ENCODE measurements around the gene CAMK1D.

Gene CAMK1D

GRCh38 chr10:12645449-12645848 is 296.1 kb downstream of the CAMK1D start:
- Histone ChIP-seq H3K9me3 (replicated peaks; ENCODE audit: insufficient read depth, low read length) (no peaks in the 10 kb centered on the region), H2AFZ (ENCODE audit: low read length) (no peak overlapping the region), H3K9me2 (replicated peaks; ENCODE audit: insufficient read depth, low read length) (no peaks in the 10 kb centered on the region), H3K4me2 (ENCODE audit: low read depth, low read length) (no peak overlapping the region), H3K79me2 (ENCODE audit: low read length) (no peaks in the 10 kb centered on the region), H3K27me3 (replicated peaks; ENCODE audit: insufficient read depth, low read length) (no peaks in the 10 kb centered on the region), H4K20me1 (ENCODE audit: insufficient read depth, low read length) (no peaks in the 10 kb centered on the region), H3K9ac (ENCODE audit: low read length) (no peak overlapping the region), H3K4me1 (ENCODE audit: low read length) (no peaks in the 10 kb centered on the region), H3F3A (ENCODE audit: insufficient read depth, low read length) (no peaks in the 10 kb centered on the region), H3K36me3 (replicated peaks; ENCODE audit: insufficient read depth, low read length) (0 out of 2 replicates have a peak, but pooled peaks cover under 1% of the 10 kb centered on the region), H3K4me3 (ENCODE audit: low read length) (no peak overlapping the region), H3K27ac (ENCODE audit: low read length) (no peak overlapping the region)
- TF ChIP-seq EZH2phosphoT487 (IDR thresholded peaks at IDR 0.05; ENCODE audit: low read length) (no peak), CTCF (IDR thresholded peaks at IDR 0.05; ENCODE audit: low read length) (no peak), EZH2 (optimal IDR thresholded peaks at IDR 0.05; ENCODE audit: low read depth, low read length) (no peak)
- no peak for DNase-seq

GRCh38 chr10:12649012-12649584 is 299.8 kb downstream of the CAMK1D start:
- no peaks in the 10 kb centered on the region for H3K9me2 ChIP-seq (replicated peaks; ENCODE audit: insufficient read depth, low read length)
- no peak overlapping the region for H3K27ac ChIP-seq (ENCODE audit: low read length)
- no peaks in the 10 kb centered on the region for H3K79me2 ChIP-seq (ENCODE audit: low read length)
- no peaks in the 10 kb centered on the region for H4K20me1 ChIP-seq (ENCODE audit: insufficient read depth, low read length)
- H3K9me3 ChIP-seq (replicated peaks; ENCODE audit: insufficient read depth, low read length) = no peaks in the 10 kb centered on the region
- H3K4me1 ChIP-seq (ENCODE audit: low read length) = no peaks in the 10 kb centered on the region
- no peaks in the 10 kb centered on the region for H3F3A ChIP-seq (ENCODE audit: insufficient read depth, low read length)
- no peaks in the 10 kb centered on the region for H3K36me3 ChIP-seq (replicated peaks; ENCODE audit: insufficient read depth, low read length)
- no peak for DNase-seq
- no peak for TF ChIP-seq EZH2phosphoT487 (IDR thresholded peaks at IDR 0.05; ENCODE audit: low read length)
- TF ChIP-seq CTCF (IDR thresholded peaks at IDR 0.05; ENCODE audit: low read length) = no peak
- TF ChIP-seq EZH2 (optimal IDR thresholded peaks at IDR 0.05; ENCODE audit: low read depth, low read length) = no peak
- no peak overlapping the region for H3K4me3 ChIP-seq (ENCODE audit: low read length)
- no peak overlapping the region for H3K9ac ChIP-seq (ENCODE audit: low read length)
- no peak overlapping the region for H3K4me2 ChIP-seq (ENCODE audit: low read depth, low read length)
- no peak overlapping the region for H2AFZ ChIP-seq (ENCODE audit: low read length)
- no peaks in the 10 kb centered on the region for H3K27me3 ChIP-seq (replicated peaks; ENCODE audit: insufficient read depth, low read length)

GRCh38 chr10:12650122-12650521 is 300.8 kb downstream of the CAMK1D start:
- TF ChIP-seq EZH2phosphoT487 (IDR thresholded peaks at IDR 0.05; ENCODE audit: low read length) (no peak), EZH2 (optimal IDR thresholded peaks at IDR 0.05; ENCODE audit: low read depth, low read length) (no peak), CTCF (IDR thresholded peaks at IDR 0.05; ENCODE audit: low read length) (no peak)
- H3K9me2 ChIP-seq (replicated peaks; ENCODE audit: insufficient read depth, low read length) = no peaks in the 10 kb centered on the region
- DNase-seq = no peak
- no peak overlapping the region for H2AFZ ChIP-seq (ENCODE audit: low read length)
- no peaks in the 10 kb centered on the region for H3K36me3 ChIP-seq (replicated peaks; ENCODE audit: insufficient read depth, low read length)
- H3K27me3 ChIP-seq (replicated peaks; ENCODE audit: insufficient read depth, low read length) = no peaks in the 10 kb centered on the region
- no peak overlapping the region for H3K4me3 ChIP-seq (ENCODE audit: low read length)
- no peaks in the 10 kb centered on the region for H3F3A ChIP-seq (ENCODE audit: insufficient read depth, low read length)
- no peak overlapping the region for H3K27ac ChIP-seq (ENCODE audit: low read length)
- no peaks in the 10 kb centered on the region for H3K79me2 ChIP-seq (ENCODE audit: low read length)
- no peaks in the 10 kb centered on the region for H3K4me1 ChIP-seq (ENCODE audit: low read length)
- no peaks in the 10 kb centered on the region for H4K20me1 ChIP-seq (ENCODE audit: insufficient read depth, low read length)
- H3K4me2 ChIP-seq (ENCODE audit: low read depth, low read length) = no peak overlapping the region
- H3K9ac ChIP-seq (ENCODE audit: low read length) = no peak overlapping the region
- H3K9me3 ChIP-seq (replicated peaks; ENCODE audit: insufficient read depth, low read length) = no peaks in the 10 kb centered on the region
